ENCODE results near the gene CDK18. TPM values are rescaled to one million over a fixed set of nuclear protein-coding genes. Genes with fewer than 3 reads are reported as not detected.

Gene CDK18
- total and polyA plus RNA-seq, 3 experiments from 2014 or later = 0.43 to 1.6 (median 1.4) TPM

- no peaks in the 10 kb centered on the region for H3K36me3 ChIP-seq (ENCODE audit: insufficient read depth, low read length)
- H3K36me3 Mint-ChIP-seq = no peaks in the 10 kb centered on the region
- no peak overlapping the region for H3K4me3 ChIP-seq (ENCODE audit: low read length)
- no peaks in the 10 kb centered on the region for H3K9me3 Mint-ChIP-seq
- CTCF ChIA-PET = interaction anchor here (1.4 kb wide), 1 partner anchor 46 kb away, joined by 7 read pairs; no protein-coding TSS in a partner anchor
- POLR2A ChIA-PET = no interaction called here
- H3K27ac ChIP-seq (ENCODE audit: low read depth, low read length) = no peak overlapping the region
- peaks cover 0 to 8% (median 2%) of the 10 kb centered on the region in 3 donors for H3K4me1 Mint-ChIP-seq
- H3K4me3 Mint-ChIP-seq = peak overlapping the region in 1 of 7 donors; percentile 39
- no peak overlapping the region for H3K27ac Mint-ChIP-seq
- peaks cover 4% of the 10 kb centered on the region for H3K4me1 ChIP-seq (ENCODE audit: insufficient read depth, low read length)
- no peak for DNase-seq
- peaks cover 29 to 59% of the 10 kb centered on the region in 2 donors for H3K27me3 Mint-ChIP-seq
- H3K27me3 ChIP-seq (ENCODE audit: insufficient read depth, low read length, poor library complexity, severe bottlenecking) = peaks cover 23% of the 10 kb centered on the region
- H3K9me3 ChIP-seq (ENCODE audit: low read length) = no peaks in the 10 kb centered on the region
These were observed 65.7 kb downstream of the CDK18 start for GRCh38 chr1:205570173-205570501.

DNA sequence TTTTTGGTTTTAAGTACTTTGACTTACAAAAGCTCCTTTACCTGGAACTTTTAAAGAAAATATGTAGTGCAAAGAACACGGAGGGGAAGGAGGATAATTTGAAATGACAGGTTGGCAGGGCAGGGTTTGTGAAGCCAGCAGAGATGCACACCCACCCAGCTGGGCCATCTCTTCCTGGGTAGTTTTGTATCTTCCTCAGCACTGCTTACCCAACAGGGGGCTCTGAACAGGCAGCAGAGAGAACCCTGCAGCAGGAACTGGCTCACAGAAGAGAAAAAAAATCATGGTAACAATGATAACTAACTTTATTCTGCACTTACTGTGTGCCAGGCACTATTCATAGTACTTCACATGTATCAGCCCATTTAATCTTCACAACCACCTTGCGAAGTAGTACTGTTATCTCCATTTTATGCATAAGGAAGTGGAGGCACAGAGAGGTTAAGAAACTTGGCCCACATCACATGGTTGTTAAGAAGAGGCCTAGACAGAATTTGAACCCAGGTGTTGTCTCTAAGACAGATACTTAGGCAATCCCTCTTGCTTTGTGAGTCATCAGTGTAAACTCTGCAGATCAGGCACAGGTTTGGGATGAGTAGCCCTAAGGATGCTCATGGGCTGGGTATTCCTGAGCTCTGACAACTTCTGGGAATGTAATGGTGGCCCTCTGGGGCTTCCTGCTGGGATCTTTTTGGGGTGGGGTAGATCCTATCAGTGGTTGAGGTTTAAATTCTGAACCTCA, 66.5 kb downstream of the CDK18 start:
- peaks cover 23% of the 10 kb centered on the region for H3K27me3 ChIP-seq (ENCODE audit: insufficient read depth, low read length, poor library complexity, severe bottlenecking)
- no peak overlapping the region for H3K27ac Mint-ChIP-seq
- no peaks in the 10 kb centered on the region for H3K36me3 ChIP-seq (ENCODE audit: insufficient read depth, low read length)
- no peak overlapping the region for H3K4me3 Mint-ChIP-seq
- ChIA-PET POLR2A (no interaction called here), CTCF (interaction anchor here (0.9 to 2.8 kb wide), 7 partner anchors 21 to 217 kb away, joined by 3 to 7 read pairs (median 5); partner anchors contain the start of gene ELK4)
- H3K4me1 ChIP-seq (ENCODE audit: insufficient read depth, low read length) = peaks cover 4% of the 10 kb centered on the region
- DNase-seq = no peak
- H3K36me3 Mint-ChIP-seq = no peaks in the 10 kb centered on the region
- H3K9me3 Mint-ChIP-seq = no peaks in the 10 kb centered on the region
- no peak overlapping the region for H3K4me3 ChIP-seq (ENCODE audit: low read length)
- H3K9me3 ChIP-seq (ENCODE audit: low read length) = no peaks in the 10 kb centered on the region
- H3K27ac ChIP-seq (ENCODE audit: low read depth, low read length) = no peak overlapping the region
- H3K4me1 Mint-ChIP-seq = peaks cover 0 to 8% (median 2%) of the 10 kb centered on the region in 3 donors
- H3K27me3 Mint-ChIP-seq = peaks cover 28 to 61% of the 10 kb centered on the region in 2 donors

DNA sequence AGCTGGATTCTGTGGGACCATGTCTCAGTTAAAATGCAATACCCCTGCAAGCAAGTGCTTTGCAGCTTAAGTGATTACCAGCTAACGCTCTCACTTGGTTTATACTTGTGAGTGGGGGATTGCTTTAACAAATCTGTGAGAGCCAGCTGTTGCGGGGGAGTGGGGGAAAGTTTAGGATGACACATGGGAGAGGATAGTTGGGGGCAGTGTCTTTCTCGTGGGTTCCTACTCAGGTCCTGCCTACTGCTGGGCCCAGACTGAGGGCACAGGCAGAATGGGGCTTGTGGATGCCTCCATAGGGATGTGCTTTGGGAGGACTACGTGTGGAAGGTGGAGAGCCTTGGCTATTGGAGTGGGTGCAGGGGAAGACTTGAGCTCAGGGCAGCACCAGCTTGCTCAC, 67.3 kb downstream of the CDK18 start:
- no peaks in the 10 kb centered on the region for H3K9me3 Mint-ChIP-seq
- Histone ChIP-seq H3K4me1 (ENCODE audit: insufficient read depth, low read length) (peaks cover 4% of the 10 kb centered on the region), H3K36me3 (ENCODE audit: insufficient read depth, low read length) (no peaks in the 10 kb centered on the region), H3K4me3 (ENCODE audit: low read length) (no peak overlapping the region), H3K9me3 (ENCODE audit: low read length) (no peaks in the 10 kb centered on the region), H3K27ac (ENCODE audit: low read depth, low read length) (no peak overlapping the region), H3K27me3 (ENCODE audit: insufficient read depth, low read length, poor library complexity, severe bottlenecking) (peaks cover 23% of the 10 kb centered on the region)
- H3K36me3 Mint-ChIP-seq = no peaks in the 10 kb centered on the region
- H3K27me3 Mint-ChIP-seq = peaks cover 26 to 63% of the 10 kb centered on the region in 2 donors
- H3K4me1 Mint-ChIP-seq = peaks cover 0 to 8% (median 2%) of the 10 kb centered on the region in 3 donors
- no peak for DNase-seq
- H3K27ac Mint-ChIP-seq = no peak overlapping the region
- ChIA-PET POLR2A (no interaction called here), CTCF (interaction anchor here (0.9 to 2.8 kb wide), 7 partner anchors 20 to 217 kb away, joined by 3 to 7 read pairs (median 5); partner anchors contain the start of gene ELK4)
- no peak overlapping the region for H3K4me3 Mint-ChIP-seq

GRCh38 chr1:205572421-205572820, 68.0 kb downstream of the CDK18 start:
- H3K4me1 ChIP-seq (ENCODE audit: insufficient read depth, low read length) = peaks cover 4% of the 10 kb centered on the region
- Mint-ChIP-seq H3K4me1 (peaks cover 0 to 8% (median 2%) of the 10 kb centered on the region in 3 donors), H3K4me3 (no peak overlapping the region), H3K27me3 (peaks cover 20 to 58% of the 10 kb centered on the region in 2 donors), H3K9me3 (no peaks in the 10 kb centered on the region), H3K36me3 (no peaks in the 10 kb centered on the region), H3K27ac (peak overlapping the region in 1 of 8 donors; percentile 25)
- H3K9me3 ChIP-seq (ENCODE audit: low read length) = no peaks in the 10 kb centered on the region
- H3K27ac ChIP-seq (ENCODE audit: low read depth, low read length) = no peak overlapping the region
- CTCF ChIA-PET = interaction anchor here (1.6 to 2.8 kb wide), 4 partner anchors 19 to 218 kb away, joined by 4 to 7 read pairs (median 5); partner anchors contain the start of gene ELK4
- POLR2A ChIA-PET = no interaction called here
- DNase-seq = no peak
- no peaks in the 10 kb centered on the region for H3K36me3 ChIP-seq (ENCODE audit: insufficient read depth, low read length)
- no peak overlapping the region for H3K4me3 ChIP-seq (ENCODE audit: low read length)
- H3K27me3 ChIP-seq (ENCODE audit: insufficient read depth, low read length, poor library complexity, severe bottlenecking) = peaks cover 19% of the 10 kb centered on the region

- Mint-ChIP-seq H3K27ac (no peak overlapping the region), H3K4me1 (no peaks in the 10 kb centered on the region), H3K4me3 (no peak overlapping the region), H3K9me3 (no peaks in the 10 kb centered on the region), H3K27me3 (peaks cover 15 to 55% of the 10 kb centered on the region in 2 donors), H3K36me3 (no peaks in the 10 kb centered on the region)
- ChIA-PET POLR2A (no interaction called here), CTCF (interaction anchor here (1.3 kb wide), 1 partner anchor 16 kb away, joined by 6 read pairs; no protein-coding TSS in a partner anchor)
- H3K4me1 ChIP-seq (ENCODE audit: insufficient read depth, low read length) = no peaks in the 10 kb centered on the region
- DNase-seq = no peak
- H3K9me3 ChIP-seq (ENCODE audit: low read length) = no peaks in the 10 kb centered on the region
- H3K36me3 ChIP-seq (ENCODE audit: insufficient read depth, low read length) = no peaks in the 10 kb centered on the region
- H3K27ac ChIP-seq (ENCODE audit: low read depth, low read length) = no peak overlapping the region
- H3K27me3 ChIP-seq (ENCODE audit: insufficient read depth, low read length, poor library complexity, severe bottlenecking) = peaks cover 4% of the 10 kb centered on the region
- H3K4me3 ChIP-seq (ENCODE audit: low read length) = no peak overlapping the region
These were observed 70.9 kb downstream of the CDK18 start for GRCh38 chr1:205575294-205575885.

GRCh38 chr1:205576011-205576410, 71.5 kb downstream of the CDK18 start:
- H3K4me1 Mint-ChIP-seq = no peaks in the 10 kb centered on the region

DNA sequence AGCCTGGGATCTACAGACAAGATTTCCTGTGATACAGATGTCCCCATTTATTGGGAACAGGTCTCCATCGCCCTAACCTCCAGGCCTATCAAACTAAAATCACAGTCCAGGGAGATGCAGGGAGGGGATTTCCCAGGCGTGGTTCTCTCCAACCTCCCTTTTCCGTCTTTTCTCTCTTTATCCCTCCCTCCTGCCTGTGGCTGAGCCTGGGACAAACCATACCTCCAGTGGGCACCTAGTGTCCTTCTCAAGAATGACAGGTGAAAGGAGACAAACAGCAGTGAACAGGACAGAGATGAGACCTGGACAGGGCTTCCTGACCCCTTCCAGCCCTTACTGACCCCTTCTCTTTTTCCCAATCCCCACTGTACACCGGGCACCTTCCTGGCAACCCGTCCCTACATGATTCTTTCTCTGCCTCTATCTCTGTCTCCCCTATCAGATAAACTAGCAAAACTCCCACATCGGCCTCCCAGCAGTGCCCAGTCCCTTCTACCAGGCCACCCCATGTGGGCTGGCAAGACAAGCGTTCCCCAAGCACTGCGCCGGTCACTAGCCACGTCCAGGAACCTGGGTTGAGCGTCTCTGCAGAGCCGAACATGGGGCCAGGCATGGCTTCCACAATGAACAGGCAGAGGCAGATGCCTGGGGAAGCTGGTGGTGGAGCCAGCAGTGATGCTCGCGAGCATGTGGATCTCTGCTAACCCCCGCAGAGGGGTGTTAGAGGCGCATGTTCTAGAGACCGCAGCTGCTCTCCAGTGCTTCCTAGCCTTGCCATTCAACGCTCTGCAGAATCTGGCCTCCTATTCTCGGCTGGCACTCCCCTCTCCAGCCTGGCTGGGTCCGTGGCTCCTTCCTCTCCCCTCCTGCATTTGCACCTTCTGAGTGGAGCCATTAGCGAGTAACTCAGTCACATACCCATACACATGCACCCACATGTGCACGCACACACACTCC, 72.6 kb downstream of the CDK18 start:
- Histone ChIP-seq H3K4me1 (ENCODE audit: insufficient read depth, low read length) (no peaks in the 10 kb centered on the region), H3K4me3 (ENCODE audit: low read length) (no peak overlapping the region), H3K27ac (ENCODE audit: low read depth, low read length) (no peak overlapping the region), H3K27me3 (ENCODE audit: insufficient read depth, low read length, poor library complexity, severe bottlenecking) (peaks cover 4% of the 10 kb centered on the region), H3K9me3 (ENCODE audit: low read length) (no peaks in the 10 kb centered on the region), H3K36me3 (ENCODE audit: insufficient read depth, low read length) (no peaks in the 10 kb centered on the region)
- POLR2A ChIA-PET = no interaction called here
- Mint-ChIP-seq H3K4me1 (peaks cover 2 to 5% (median 5%) of the 10 kb centered on the region in 3 donors), H3K4me3 (no peak overlapping the region), H3K27ac (no peak overlapping the region), H3K27me3 (peaks cover 10 to 48% of the 10 kb centered on the region in 2 donors), H3K36me3 (no peaks in the 10 kb centered on the region), H3K9me3 (no peaks in the 10 kb centered on the region)
- no peak for DNase-seq
- CTCF ChIA-PET = no interaction called here

More at GRCh38 chr1:205576011-205576410, 71.5 kb downstream of the CDK18 start:
- ChIA-PET POLR2A (no interaction called here), CTCF (no interaction called here)
- Histone ChIP-seq H3K9me3 (ENCODE audit: low read length) (no peaks in the 10 kb centered on the region), H3K36me3 (ENCODE audit: insufficient read depth, low read length) (no peaks in the 10 kb centered on the region), H3K4me3 (ENCODE audit: low read length) (no peak overlapping the region), H3K4me1 (ENCODE audit: insufficient read depth, low read length) (no peaks in the 10 kb centered on the region), H3K27ac (ENCODE audit: low read depth, low read length) (no peak overlapping the region), H3K27me3 (ENCODE audit: insufficient read depth, low read length, poor library complexity, severe bottlenecking) (peaks cover 4% of the 10 kb centered on the region)
- Mint-ChIP-seq H3K4me3 (no peak overlapping the region), H3K27me3 (peaks cover 15 to 49% of the 10 kb centered on the region in 2 donors), H3K36me3 (no peaks in the 10 kb centered on the region), H3K9me3 (no peaks in the 10 kb centered on the region), H3K27ac (no peak overlapping the region)
- no peak for DNase-seq
